ENCODE measurements around the gene ZNF831. TPM values are rescaled to one million over a fixed set of nuclear protein-coding genes. Genes with fewer than 3 reads are reported as not detected.

The ZNF831 gene
- total RNA-seq, 2 experiments from 2014 or later, result 10.9 to 11.9 TPM

- Mint-ChIP-seq H3K4me3 (no peak overlapping the region), H3K4me1 (ENCODE audit: low read depth) (peaks cover 24% of the 10 kb centered on the region), H3K36me3 (ENCODE audit: low read depth) (peaks cover 22% of the 10 kb centered on the region), H3K27me3 (no peaks in the 10 kb centered on the region), H3K27ac (no peak overlapping the region), H3K9me3 (no peaks in the 10 kb centered on the region)
- intact Hi-C loops (cut with micrococcal nuclease), result no loop called here
- ChIA-PET POLR2A (interaction anchor here (0.8 to 1.0 kb wide), 2 partner anchors 9 to 10 kb away, joined by 3 to 4 read pairs; no protein-coding TSS in a partner anchor), CTCF (interaction anchor here (0.8 to 1.2 kb wide), 3 partner anchors 10 to 21 kb away, joined by 3 read pairs; no protein-coding TSS in a partner anchor)
- no peak for TF ChIP-seq CTCF (IDR thresholded peaks at IDR 0.05)
- DNase-seq (peak; percentile 69), ATAC-seq (peak; percentile 95)
These were observed 79.3 kb downstream of the ZNF831 start for GRCh38 chr20:59242714-59243626.

- no peak for ATAC-seq
- H3K27me3 Mint-ChIP-seq, result no peaks in the 10 kb centered on the region
- ChIA-PET POLR2A (interaction anchor here (1.3 kb wide), 1 partner anchor 10 kb away, joined by 5 read pairs; no protein-coding TSS in a partner anchor), CTCF (interaction anchor here (0.8 kb wide), 1 partner anchor 9 kb away, joined by 3 read pairs; no protein-coding TSS in a partner anchor)
- no peak overlapping the region for H3K27ac Mint-ChIP-seq
- no peak for TF ChIP-seq CTCF (IDR thresholded peaks at IDR 0.05)
- H3K9me3 Mint-ChIP-seq, result peaks cover 3% of the 10 kb centered on the region
- peaks cover 37% of the 10 kb centered on the region for H3K36me3 Mint-ChIP-seq (ENCODE audit: low read depth)
- H3K4me1 Mint-ChIP-seq (ENCODE audit: low read depth), result peaks cover 40% of the 10 kb centered on the region
- H3K4me3 Mint-ChIP-seq, result no peak overlapping the region
- DNase-seq, result no peak
- intact Hi-C loops (cut with micrococcal nuclease), result no loop called here
These were observed 83.2 kb downstream of the ZNF831 start for GRCh38 chr20:59246691-59247400.

GRCh38 chr20:59247731-59248684, 84.4 kb downstream of the ZNF831 start:
- Mint-ChIP-seq H3K27me3 (no peaks in the 10 kb centered on the region), H3K4me1 (ENCODE audit: low read depth) (peaks cover 42% of the 10 kb centered on the region), H3K4me3 (no peak overlapping the region), H3K27ac (peak overlapping the region; percentile 11), H3K36me3 (ENCODE audit: low read depth) (peaks cover 44% of the 10 kb centered on the region), H3K9me3 (peaks cover 7% of the 10 kb centered on the region)
- POLR2A ChIA-PET, result interaction anchor here (1.3 kb wide), 1 partner anchor 9 kb away, joined by 5 read pairs; no protein-coding TSS in a partner anchor
- no peak for DNase-seq
- ATAC-seq, result no peak
- CTCF ChIA-PET, result interaction anchor here (0.8 kb wide), 1 partner anchor 8 kb away, joined by 3 read pairs; no protein-coding TSS in a partner anchor
- no peak for TF ChIP-seq CTCF (IDR thresholded peaks at IDR 0.05)
- intact Hi-C loops (cut with micrococcal nuclease), result no loop called here

GRCh38 chr20:59250293-59250692, 86.7 kb downstream of the ZNF831 start:
- POLR2A ChIA-PET, result no interaction called here
- Mint-ChIP-seq H3K36me3 (ENCODE audit: low read depth) (peaks cover 58% of the 10 kb centered on the region), H3K4me3 (no peak overlapping the region), H3K9me3 (peaks cover 7% of the 10 kb centered on the region), H3K4me1 (ENCODE audit: low read depth) (peaks cover 60% of the 10 kb centered on the region), H3K27me3 (no peaks in the 10 kb centered on the region), H3K27ac (no peak overlapping the region)
- intact Hi-C loops (cut with micrococcal nuclease), result no loop called here
- no peak for ATAC-seq
- no peak for DNase-seq
- no peak for TF ChIP-seq CTCF (IDR thresholded peaks at IDR 0.05)
- CTCF ChIA-PET, result no interaction called here
